Measurements from ENCODE around the gene VSTM2B. TPM values are rescaled to one million over a fixed set of nuclear protein-coding genes. Genes with fewer than 3 reads are reported as not detected.

Gene VSTM2B
- total and polyA plus RNA-seq, 4 donors: not detected

DNA sequence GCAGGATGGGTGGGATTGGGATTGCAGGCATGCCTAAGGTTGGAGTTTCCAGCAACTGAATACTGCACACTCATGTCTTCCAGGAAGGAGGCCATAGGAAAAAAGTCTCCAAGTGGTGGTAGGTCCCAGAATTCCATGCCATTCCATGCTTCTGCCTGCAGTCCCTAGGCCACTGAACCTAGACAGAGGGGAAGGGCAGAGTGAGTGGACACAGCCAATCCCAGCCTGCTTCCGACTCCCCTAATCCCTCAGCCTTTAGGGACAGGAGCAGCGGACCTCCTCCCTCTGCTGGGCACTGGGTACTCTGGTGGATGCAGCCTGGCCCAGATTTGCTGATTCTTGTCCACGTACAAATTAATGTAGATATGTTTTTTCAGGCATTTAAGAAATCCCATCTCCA lies 17.0 kb downstream of the VSTM2B start:
- Histone ChIP-seq H3K4me1 (ENCODE audit: control insufficient read depth in 4 of 4, insufficient read depth in 4 of 4, low read length in 3 of 4) (no peaks in the 10 kb centered on the region), H3K9me3 (ENCODE audit: control insufficient read depth in 4 of 4, low read length in 3 of 4) (no peaks in the 10 kb centered on the region), H3K4me3 (ENCODE audit: low read depth in 1 of 3, low read length in 3 of 3) (no peak overlapping the region), H3K9ac (ENCODE audit: low read depth in 1 of 2, low read length in 2 of 2) (no peak overlapping the region), H3K27me3 (ENCODE audit: control insufficient read depth in 4 of 4, insufficient read depth in 4 of 4, low read length in 3 of 4) (peaks cover 0 to 7% (median 0%) of the 10 kb centered on the region in 4 donors), H3K27ac (ENCODE audit: low read depth in 1 of 2, low read length in 2 of 2) (no peak overlapping the region), H3K36me3 (ENCODE audit: control insufficient read depth in 4 of 4, insufficient read depth in 3 of 4, low read depth in 1 of 4, low read length in 3 of 4) (no peaks in the 10 kb centered on the region)
- no peak for TF ChIP-seq RXRA (IDR thresholded peaks at IDR 0.05)
- no peak for TF ChIP-seq HNF4G (IDR thresholded peaks at IDR 0.05)
- TF ChIP-seq TAF1 (conservative IDR thresholded peaks at IDR 0.05): no peak
- TF ChIP-seq FOXA2 (IDR thresholded peaks at IDR 0.05): no peak
- TF ChIP-seq YY1 (IDR thresholded peaks at IDR 0.05): no peak
- no peak for TF ChIP-seq EGR1 (IDR thresholded peaks at IDR 0.05; ENCODE audit: low read depth in 2 of 2)
- TF ChIP-seq GABPA (IDR thresholded peaks at IDR 0.05 in 1 of 2, conservative IDR thresholded peaks at IDR 0.05 in 1 of 2): no peak
- TF ChIP-seq, protein P1, sequence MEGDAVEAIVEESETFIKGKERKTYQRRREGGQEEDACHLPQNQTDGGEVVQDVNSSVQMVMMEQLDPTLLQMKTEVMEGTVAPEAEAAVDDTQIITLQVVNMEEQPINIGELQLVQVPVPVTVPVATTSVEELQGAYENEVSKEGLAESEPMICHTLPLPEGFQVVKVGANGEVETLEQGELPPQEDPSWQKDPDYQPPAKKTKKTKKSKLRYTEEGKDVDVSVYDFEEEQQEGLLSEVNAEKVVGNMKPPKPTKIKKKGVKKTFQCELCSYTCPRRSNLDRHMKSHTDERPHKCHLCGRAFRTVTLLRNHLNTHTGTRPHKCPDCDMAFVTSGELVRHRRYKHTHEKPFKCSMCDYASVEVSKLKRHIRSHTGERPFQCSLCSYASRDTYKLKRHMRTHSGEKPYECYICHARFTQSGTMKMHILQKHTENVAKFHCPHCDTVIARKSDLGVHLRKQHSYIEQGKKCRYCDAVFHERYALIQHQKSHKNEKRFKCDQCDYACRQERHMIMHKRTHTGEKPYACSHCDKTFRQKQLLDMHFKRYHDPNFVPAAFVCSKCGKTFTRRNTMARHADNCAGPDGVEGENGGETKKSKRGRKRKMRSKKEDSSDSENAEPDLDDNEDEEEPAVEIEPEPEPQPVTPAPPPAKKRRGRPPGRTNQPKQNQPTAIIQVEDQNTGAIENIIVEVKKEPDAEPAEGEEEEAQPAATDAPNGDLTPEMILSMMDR (IDR thresholded peaks at IDR 0.05; ENCODE audit: low read depth, low read length, missing input control): no peak
- TF ChIP-seq JUND (IDR thresholded peaks at IDR 0.05): no peak
- TF ChIP-seq, protein P2, sequence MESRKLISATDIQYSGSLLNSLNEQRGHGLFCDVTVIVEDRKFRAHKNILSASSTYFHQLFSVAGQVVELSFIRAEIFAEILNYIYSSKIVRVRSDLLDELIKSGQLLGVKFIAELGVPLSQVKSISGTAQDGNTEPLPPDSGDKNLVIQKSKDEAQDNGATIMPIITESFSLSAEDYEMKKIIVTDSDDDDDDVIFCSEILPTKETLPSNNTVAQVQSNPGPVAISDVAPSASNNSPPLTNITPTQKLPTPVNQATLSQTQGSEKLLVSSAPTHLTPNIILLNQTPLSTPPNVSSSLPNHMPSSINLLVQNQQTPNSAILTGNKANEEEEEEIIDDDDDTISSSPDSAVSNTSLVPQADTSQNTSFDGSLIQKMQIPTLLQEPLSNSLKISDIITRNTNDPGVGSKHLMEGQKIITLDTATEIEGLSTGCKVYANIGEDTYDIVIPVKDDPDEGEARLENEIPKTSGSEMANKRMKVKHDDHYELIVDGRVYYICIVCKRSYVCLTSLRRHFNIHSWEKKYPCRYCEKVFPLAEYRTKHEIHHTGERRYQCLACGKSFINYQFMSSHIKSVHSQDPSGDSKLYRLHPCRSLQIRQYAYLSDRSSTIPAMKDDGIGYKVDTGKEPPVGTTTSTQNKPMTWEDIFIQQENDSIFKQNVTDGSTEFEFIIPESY (IDR thresholded peaks at IDR 0.05): no peak
- TF ChIP-seq NR2F2 (IDR thresholded peaks at IDR 0.05): no peak
- TF ChIP-seq, protein P3, sequence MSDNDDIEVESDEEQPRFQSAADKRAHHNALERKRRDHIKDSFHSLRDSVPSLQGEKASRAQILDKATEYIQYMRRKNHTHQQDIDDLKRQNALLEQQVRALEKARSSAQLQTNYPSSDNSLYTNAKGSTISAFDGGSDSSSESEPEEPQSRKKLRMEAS (IDR thresholded peaks at IDR 0.05): no peak
- no peak for TF ChIP-seq HNF4A (conservative IDR thresholded peaks at IDR 0.05)
- TF ChIP-seq, protein P4, sequence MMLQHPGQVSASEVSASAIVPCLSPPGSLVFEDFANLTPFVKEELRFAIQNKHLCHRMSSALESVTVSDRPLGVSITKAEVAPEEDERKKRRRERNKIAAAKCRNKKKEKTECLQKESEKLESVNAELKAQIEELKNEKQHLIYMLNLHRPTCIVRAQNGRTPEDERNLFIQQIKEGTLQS (IDR thresholded peaks at IDR 0.05): no peak
- TF ChIP-seq, protein P5, sequence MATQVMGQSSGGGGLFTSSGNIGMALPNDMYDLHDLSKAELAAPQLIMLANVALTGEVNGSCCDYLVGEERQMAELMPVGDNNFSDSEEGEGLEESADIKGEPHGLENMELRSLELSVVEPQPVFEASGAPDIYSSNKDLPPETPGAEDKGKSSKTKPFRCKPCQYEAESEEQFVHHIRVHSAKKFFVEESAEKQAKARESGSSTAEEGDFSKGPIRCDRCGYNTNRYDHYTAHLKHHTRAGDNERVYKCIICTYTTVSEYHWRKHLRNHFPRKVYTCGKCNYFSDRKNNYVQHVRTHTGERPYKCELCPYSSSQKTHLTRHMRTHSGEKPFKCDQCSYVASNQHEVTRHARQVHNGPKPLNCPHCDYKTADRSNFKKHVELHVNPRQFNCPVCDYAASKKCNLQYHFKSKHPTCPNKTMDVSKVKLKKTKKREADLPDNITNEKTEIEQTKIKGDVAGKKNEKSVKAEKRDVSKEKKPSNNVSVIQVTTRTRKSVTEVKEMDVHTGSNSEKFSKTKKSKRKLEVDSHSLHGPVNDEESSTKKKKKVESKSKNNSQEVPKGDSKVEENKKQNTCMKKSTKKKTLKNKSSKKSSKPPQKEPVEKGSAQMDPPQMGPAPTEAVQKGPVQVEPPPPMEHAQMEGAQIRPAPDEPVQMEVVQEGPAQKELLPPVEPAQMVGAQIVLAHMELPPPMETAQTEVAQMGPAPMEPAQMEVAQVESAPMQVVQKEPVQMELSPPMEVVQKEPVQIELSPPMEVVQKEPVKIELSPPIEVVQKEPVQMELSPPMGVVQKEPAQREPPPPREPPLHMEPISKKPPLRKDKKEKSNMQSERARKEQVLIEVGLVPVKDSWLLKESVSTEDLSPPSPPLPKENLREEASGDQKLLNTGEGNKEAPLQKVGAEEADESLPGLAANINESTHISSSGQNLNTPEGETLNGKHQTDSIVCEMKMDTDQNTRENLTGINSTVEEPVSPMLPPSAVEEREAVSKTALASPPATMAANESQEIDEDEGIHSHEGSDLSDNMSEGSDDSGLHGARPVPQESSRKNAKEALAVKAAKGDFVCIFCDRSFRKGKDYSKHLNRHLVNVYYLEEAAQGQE (IDR thresholded peaks at IDR 0.05): no peak
- DNase-seq (ENCODE audit: low spot score): no peak
- WGBS: 71% methylated on average over 3 of the region's 3 CpGs

DNA sequence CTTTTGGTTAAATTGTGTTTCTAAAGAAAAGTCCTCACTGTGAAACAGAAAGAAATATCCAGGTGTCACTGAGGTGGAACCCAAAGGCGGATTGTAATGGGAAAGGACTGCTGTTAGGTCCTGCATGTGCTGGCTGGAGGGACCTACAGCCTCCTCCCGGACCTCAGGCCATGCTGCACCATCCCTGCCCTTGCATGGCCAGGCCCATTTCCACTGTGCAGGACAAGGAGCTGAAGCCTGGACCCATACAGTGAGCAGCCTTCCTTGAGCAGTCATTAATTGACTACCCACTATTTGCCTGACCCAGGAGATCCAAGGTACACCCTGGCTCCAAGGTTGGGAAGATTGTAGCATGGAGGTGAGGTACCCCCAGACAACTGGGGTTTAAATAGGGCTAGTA lies 17.6 kb downstream of the VSTM2B start:
- TF ChIP-seq, protein P2 (IDR thresholded peaks at IDR 0.05): no peak
- no peak for TF ChIP-seq FOXA2 (IDR thresholded peaks at IDR 0.05)
- no peak for TF ChIP-seq RXRA (IDR thresholded peaks at IDR 0.05)
- no peak for TF ChIP-seq JUND (IDR thresholded peaks at IDR 0.05)
- no peak for TF ChIP-seq TAF1 (conservative IDR thresholded peaks at IDR 0.05)
- TF ChIP-seq RAD21 (IDR thresholded peaks at IDR 0.05): no peak
- no peak for TF ChIP-seq FOXA1 (IDR thresholded peaks at IDR 0.05)
- TF ChIP-seq NR2F2 (IDR thresholded peaks at IDR 0.05): no peak
- TF ChIP-seq HNF4A (conservative IDR thresholded peaks at IDR 0.05): no peak
- WGBS: 61% methylated on average over 2 of the region's 2 CpGs
- Histone ChIP-seq H3K4me3 (ENCODE audit: low read depth in 1 of 3, low read length in 3 of 3) (no peak overlapping the region), H3K27me3 (ENCODE audit: control insufficient read depth in 4 of 4, insufficient read depth in 4 of 4, low read length in 3 of 4) (peaks cover 0 to 7% (median 0%) of the 10 kb centered on the region in 4 donors), H3K36me3 (ENCODE audit: control insufficient read depth in 4 of 4, insufficient read depth in 3 of 4, low read depth in 1 of 4, low read length in 3 of 4) (no peaks in the 10 kb centered on the region), H3K9ac (ENCODE audit: low read depth in 1 of 2, low read length in 2 of 2) (no peak overlapping the region), H3K27ac (ENCODE audit: low read depth in 1 of 2, low read length in 2 of 2) (no peak overlapping the region), H3K9me3 (ENCODE audit: control insufficient read depth in 4 of 4, low read length in 3 of 4) (no peaks in the 10 kb centered on the region), H3K4me1 (ENCODE audit: control insufficient read depth in 4 of 4, insufficient read depth in 4 of 4, low read length in 3 of 4) (no peaks in the 10 kb centered on the region)
- DNase-seq (ENCODE audit: low spot score): no peak
